ENCODE results near the gene SALL3.
"Not testable (repeated sequence)": the region's sequence is repeated elsewhere in the genome, so short reads cannot be mapped to it uniquely, and the experiment has no call there.

SALL3 gene

GRCh38 chr18:78979730-78980278, at the start of gene SALL3:
Gene SALL3, plus strand, starts transcription at chr18:78979818. Its CDS starts 457 bp downstream, at chr18:78980275.
- no peak for ATAC-seq

- no peak for ATAC-seq
These were observed 47.3 kb upstream of the SALL3 start for GRCh38 chr18:78932281-78932680.

DNA sequence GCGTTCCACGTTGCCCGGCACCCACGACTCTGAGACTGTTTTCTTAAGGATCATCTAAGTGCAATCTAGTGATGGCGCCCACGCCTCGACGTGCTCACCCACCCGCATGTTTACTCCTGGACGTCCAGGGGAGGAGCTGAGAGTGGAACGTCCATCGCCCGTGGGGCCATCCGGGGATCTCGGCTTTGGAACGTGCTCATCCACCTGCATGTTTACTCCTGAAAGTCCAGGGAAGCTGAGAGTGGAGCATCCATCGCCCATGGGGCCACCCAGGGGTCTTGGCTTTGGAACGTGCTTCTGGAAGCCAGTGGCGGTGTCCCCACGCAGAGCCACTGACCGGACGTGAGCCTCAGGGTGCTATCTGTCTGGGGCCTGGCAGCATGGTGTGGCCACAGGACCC, 45.6 kb upstream of the SALL3 start:
- ATAC-seq, result no peak

GRCh38 chr18:78934551-78935225, 44.9 kb upstream of the SALL3 start:
- ATAC-seq, result no peak

- ATAC-seq, result no peak
These were observed 44.2 kb upstream of the SALL3 start for GRCh38 chr18:78935406-78935805.

DNA sequence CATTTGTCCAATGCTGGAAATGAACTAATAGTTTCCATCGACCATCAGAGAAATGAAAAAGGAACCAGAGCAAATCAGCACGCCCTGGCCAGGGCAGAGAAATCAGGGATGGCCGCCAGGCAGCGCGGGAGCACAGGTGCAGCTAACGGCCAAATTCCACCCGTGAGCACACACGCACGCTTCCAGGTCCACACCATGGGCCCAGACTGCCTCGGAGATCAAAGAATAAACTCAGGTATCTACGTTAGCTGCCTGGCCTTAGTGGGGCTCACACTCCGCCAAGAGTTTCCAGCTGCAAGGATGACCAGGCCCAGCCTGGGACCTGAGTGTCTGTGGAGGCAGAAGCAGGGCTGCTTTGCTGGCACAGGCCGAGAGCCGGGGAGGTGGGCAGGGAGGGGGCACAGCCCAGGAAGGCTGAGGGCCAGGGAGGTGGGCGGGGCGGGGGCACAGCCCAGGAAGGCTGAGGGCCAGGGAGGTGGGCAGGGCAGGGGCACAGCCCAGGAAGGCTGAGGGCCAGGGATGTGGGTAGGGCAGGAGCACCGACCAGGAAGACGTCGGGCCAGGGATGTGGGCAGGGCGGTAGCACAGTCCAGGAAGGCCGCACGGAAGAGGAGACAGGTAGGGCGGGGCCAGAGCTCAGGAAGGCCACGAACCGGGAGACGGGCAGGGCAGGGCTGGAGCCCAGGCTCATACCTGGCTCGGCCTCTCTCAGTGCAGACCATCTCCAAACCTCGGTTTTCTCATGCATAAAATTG, 43.2 kb upstream of the SALL3 start:
- ATAC-seq, result no peak

GRCh38 chr18:78937166-78937565, 42.5 kb upstream of the SALL3 start:
- no peak for ATAC-seq

GRCh38 chr18:78939105-78939504, 40.5 kb upstream of the SALL3 start:
- peak; percentile 55 to 63 for ATAC-seq

DNA sequence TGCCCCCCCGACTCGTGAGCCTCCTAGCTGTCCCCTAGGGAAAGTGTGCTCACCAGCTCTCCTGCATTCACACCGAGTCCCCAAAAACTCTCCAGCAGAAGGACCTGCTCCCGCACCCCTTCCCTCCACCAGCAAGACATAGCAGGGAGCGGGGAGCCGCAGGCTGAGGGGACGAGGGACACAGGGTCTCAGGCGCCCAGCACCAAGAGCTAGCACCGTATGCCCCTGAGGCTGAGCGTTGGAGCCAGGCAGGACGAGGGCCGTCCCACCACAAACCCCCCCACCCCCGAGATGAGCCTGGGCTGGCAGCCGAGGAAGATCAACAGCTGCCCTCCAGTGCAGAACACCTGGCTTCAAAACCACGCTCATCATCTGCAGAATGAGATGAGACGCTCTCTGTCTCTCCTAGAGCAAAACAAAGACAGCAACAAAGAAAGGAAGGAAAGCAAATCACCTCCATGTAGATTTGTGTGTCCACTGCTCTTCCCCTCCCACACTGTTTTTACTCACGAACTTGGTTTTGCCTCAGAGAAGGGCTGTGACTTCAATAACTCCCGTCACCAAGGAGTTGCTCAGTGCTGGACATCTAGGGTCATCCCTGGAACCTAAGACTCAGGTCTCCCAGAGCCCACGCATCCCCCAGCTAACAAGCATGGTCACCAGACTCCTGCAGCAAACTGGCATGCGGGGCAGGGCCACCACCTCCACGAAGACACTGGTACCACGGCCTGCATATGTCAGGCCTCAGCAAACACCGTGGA, 39.7 kb upstream of the SALL3 start:
- ATAC-seq, result no peak

DNA sequence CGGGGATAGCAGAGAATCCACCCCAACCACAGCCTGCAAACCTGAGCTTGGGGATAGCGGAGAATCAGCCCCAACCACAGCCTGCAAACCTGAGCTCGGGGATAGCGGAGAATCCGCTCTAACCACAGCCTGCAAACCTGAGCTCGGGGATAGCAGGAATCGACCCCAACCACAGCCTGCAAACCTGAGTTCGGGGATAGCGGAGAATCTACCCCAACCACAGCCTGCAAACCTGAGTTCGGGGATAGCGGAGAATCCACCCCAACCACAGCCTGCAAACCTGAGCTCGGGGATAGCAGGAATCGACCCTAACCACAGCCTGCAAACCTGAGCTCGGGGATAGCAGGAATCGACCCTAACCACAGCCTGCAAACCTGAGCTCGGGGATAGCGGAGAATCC, 37.4 kb upstream of the SALL3 start:
- not testable (repeated sequence) for ATAC-seq

- ATAC-seq, result no peak
These were observed 34.0 kb upstream of the SALL3 start for GRCh38 chr18:78945628-78946027.

DNA sequence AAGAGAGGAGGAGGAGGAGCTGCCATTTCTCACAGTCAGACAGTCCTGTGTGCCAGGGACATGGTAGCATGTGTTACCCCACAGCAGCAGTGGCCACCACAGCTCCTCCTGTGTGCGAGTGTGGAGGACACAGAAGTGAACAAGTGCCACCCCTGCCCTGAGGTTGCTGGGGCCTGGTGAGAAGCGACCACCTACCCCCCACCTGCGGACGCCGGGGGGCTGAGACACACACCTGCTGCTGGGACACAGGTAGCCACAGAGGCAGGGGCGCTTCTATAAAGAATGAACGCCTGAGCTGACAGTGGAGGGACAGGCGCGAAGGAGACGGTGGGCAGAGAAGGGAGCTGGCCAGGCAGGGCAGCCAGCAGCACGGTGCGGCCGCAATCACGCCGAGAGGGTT, 32.3 kb upstream of the SALL3 start:
- no peak for ATAC-seq

- no peak for ATAC-seq
These were observed 31.4 kb upstream of the SALL3 start for GRCh38 chr18:78948221-78948620.

DNA sequence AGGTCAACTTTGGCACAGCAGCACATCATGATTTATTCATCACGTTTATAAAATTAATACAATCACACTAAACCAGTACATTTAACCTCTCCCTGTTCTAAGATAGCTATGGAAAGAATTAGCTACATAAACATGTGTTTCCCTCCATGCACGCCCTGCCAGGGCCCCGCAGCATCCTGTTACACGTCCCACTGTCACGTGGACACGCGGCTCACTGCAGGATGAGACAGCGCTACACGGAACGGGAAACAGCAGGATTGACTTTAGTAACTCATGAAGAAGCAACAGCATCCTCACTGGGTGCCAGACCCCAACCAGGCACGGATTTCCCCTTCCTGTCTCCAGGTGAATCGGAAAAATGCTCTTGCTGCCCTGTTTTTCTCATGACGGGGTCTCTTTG, 30.9 kb upstream of the SALL3 start:
- no peak for ATAC-seq

DNA sequence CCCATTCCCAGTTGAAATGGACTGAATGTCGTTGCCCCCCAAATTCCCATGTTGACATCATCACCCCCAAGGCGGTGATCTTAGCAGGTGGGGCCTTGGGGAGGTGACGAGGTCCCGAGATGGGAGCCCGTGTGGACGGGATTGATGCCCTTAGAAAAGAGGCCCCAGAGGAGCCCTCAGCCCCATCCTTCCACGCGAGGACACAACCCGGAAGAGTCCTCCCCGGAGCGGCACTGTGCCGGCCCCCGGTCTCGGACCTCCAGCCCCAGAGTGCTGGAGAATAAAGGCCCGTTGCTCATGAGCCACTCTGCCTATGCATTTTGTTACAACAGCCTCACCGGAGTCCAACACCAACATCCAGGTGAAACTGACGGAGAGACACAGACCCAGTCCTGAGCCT, 30.4 kb upstream of the SALL3 start:
- ATAC-seq, result no peak

GRCh38 chr18:78950386-78950785, 29.2 kb upstream of the SALL3 start:
- ATAC-seq, result no peak

GRCh38 chr18:78953566-78953965, 26.1 kb upstream of the SALL3 start:
- ATAC-seq, result no peak

DNA sequence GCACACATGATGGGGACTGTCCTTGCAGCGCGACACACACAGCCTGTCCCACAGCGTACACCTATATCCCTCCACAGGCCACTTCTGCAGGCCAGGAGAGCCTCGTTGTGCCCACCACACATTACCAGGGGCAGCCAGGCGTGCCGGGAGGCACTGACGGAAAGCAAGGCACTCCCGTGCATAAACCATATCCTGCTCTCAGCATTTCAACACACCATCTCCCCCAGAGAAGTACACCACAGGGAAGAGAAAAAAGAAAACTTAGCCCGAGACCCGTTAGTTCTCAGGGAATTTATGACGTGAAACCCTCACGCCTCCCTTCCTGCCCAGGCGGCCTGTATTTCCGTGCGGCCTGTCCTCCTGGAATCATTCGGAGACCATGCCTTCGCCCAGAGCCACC, 24.6 kb upstream of the SALL3 start:
- no peak for ATAC-seq

GRCh38 chr18:78957140-78957539, 22.5 kb upstream of the SALL3 start:
- ATAC-seq, result no peak

DNA sequence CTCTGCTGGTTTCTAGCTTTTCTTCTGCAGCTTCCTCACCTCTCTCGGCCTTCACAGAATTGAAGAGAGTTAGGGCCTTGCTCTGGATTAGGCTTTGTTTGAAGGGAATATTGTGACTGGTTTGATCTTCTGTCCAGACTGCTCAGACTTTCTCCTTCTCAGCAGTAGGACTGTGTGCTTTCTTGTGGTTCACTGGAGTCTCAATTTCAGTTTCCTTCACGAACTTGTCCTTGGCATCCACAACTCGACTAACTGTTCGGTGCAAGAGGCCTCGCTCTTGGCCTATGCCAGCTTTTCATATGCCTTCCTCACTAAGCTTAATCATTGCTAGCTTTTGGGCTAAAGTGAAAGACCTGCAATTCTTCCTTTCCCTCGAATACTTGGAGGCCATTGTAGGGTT, 18.9 kb upstream of the SALL3 start:
- ATAC-seq, result no peak

- no peak for ATAC-seq
These were observed 17.5 kb upstream of the SALL3 start for GRCh38 chr18:78962098-78962497.

DNA sequence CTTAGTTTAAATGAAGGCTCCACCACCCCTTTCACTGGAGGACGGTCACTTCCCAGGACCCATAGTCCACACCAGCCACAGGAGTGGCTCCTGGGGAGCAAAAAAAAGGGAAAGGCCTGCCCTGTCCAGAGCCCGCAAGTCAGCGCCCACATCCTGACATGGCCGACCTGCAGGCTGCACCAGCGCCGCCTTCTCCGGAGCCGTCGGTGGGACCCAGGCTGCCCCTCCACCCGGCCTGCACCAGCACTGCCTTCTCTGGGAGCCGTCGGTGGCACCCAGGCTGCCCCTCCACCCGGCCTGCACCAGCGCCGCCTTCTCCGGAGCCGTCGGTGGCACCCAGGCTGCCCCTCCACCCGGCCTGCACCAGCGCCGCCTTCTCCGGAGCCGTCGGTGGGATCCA, 14.9 kb upstream of the SALL3 start:
- ATAC-seq, result not testable (repeated sequence)

- no peak for ATAC-seq
These were observed 14.4 kb upstream of the SALL3 start for GRCh38 chr18:78965260-78965659.

Data from activated CD4-positive, CD25-positive, alpha-beta regulatory T cell treated with anti-CD3 and anti-CD28 coated beads, Interleukin-2, amount 50 U/mL, for 24 hours (primary cell).